ENCODE measurements around the gene LSAMP. TPM values are rescaled to one million over a fixed set of nuclear protein-coding genes. Genes with fewer than 3 reads are reported as not detected.

The LSAMP gene
- total RNA-seq, 6 experiments from 2014 or later: under 0.01 to 0.22 (median 0.12) TPM; not detected in 1

DNA sequence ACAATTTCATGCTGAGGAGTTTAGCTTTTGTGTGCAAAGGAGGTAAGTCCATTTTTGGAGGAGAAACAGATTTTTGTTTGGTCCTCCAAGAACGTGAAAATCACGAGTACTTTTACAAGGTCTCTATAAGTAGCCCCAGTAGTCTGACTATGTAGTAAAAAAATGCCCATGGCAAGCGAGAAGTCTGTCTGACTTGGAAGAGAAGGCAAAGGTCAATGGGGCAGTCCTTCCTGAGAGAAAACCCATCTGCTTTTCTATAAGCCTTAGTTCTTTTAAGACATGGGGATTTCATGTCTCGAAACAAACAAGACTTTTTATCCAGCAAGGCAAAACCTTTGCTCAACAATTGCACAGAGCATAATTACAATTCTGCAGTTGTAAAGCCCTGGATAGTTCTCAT, 638.8 kb downstream of the LSAMP start:
- H3K4me1 ChIP-seq: no peaks in the 10 kb centered on the region
- intact Hi-C loops (cut with DNase I): no loop called here
- DNase-seq (no peak), ATAC-seq (no peak)
- TF ChIP-seq POLR2A (IDR thresholded peaks at IDR 0.05): no peak
- TF ChIP-seq, protein P1, sequence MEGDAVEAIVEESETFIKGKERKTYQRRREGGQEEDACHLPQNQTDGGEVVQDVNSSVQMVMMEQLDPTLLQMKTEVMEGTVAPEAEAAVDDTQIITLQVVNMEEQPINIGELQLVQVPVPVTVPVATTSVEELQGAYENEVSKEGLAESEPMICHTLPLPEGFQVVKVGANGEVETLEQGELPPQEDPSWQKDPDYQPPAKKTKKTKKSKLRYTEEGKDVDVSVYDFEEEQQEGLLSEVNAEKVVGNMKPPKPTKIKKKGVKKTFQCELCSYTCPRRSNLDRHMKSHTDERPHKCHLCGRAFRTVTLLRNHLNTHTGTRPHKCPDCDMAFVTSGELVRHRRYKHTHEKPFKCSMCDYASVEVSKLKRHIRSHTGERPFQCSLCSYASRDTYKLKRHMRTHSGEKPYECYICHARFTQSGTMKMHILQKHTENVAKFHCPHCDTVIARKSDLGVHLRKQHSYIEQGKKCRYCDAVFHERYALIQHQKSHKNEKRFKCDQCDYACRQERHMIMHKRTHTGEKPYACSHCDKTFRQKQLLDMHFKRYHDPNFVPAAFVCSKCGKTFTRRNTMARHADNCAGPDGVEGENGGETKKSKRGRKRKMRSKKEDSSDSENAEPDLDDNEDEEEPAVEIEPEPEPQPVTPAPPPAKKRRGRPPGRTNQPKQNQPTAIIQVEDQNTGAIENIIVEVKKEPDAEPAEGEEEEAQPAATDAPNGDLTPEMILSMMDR (IDR thresholded peaks at IDR 0.05): no peak
- WGBS (ENCODE audit: insufficient coverage, low coverage, low lambda C conversion rate, missing lambda C conversion rate): 39% methylated on average over 4 of the region's 4 CpGs
- H3K36me3 ChIP-seq: no peaks in the 10 kb centered on the region
- no peaks in the 10 kb centered on the region for H3K27me3 ChIP-seq
- no peak overlapping the region for H3K4me3 ChIP-seq
- no peak overlapping the region for H3K27ac ChIP-seq
- H3K9me3 ChIP-seq: no peaks in the 10 kb centered on the region

DNA sequence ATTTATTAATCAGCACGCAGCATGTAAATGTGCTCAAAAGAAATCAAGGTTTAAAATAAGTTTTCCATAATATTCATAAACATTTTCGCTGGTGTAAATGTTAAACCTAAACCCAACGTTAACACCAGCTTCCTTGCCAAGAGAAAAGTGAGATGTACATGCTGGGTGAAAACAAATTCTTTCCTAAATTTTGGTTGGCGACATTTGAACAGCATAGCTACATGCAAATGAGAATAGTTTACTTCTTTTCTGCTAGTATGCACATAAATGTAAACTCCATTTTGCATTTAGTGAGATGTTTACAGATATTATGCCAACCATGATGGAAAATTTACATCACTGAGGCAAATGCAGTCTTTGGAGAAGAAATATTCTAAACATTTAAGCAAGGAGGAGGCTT, 639.8 kb downstream of the LSAMP start:
- TF ChIP-seq, protein P1 (IDR thresholded peaks at IDR 0.05): no peak
- H3K4me1 ChIP-seq: no peaks in the 10 kb centered on the region
- DNase-seq (no peak), ATAC-seq (no peak)
- H3K9me3 ChIP-seq: no peaks in the 10 kb centered on the region
- no peaks in the 10 kb centered on the region for H3K36me3 ChIP-seq
- 68% methylated on average over 4 of the region's 4 CpGs for whole genome bisulfite sequencing (ENCODE audit: insufficient coverage, low coverage, low lambda C conversion rate, missing lambda C conversion rate)
- no peak overlapping the region for H3K27ac ChIP-seq
- H3K27me3 ChIP-seq: no peaks in the 10 kb centered on the region
- intact Hi-C loops (cut with DNase I): no loop called here
- H3K4me3 ChIP-seq: no peak overlapping the region

DNA sequence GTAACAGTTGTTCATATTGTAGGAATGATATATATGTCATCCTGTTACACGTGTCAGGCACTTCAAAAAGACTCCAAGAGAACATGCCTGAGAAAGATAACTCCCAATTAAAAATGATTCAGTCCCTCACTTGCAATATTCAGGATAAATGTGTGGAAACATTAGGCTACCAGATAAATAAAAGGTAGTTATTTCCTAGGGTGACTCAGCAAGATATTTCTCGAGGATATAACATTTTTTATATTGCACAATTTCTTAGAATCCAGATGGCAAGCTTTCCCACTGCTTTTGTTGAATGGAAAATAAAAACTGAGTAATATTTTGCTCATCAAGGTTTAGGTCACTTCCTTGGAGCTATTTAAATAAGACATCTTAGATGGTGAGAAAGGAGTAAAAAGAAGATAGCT, 640.6 kb downstream of the LSAMP start:
- H3K36me3 ChIP-seq: no peaks in the 10 kb centered on the region
- 16% methylated on average over 2 of the region's 2 CpGs for WGBS (ENCODE audit: insufficient coverage, low coverage, low lambda C conversion rate, missing lambda C conversion rate)
- no peaks in the 10 kb centered on the region for H3K9me3 ChIP-seq
- H3K4me1 ChIP-seq: no peaks in the 10 kb centered on the region
- no peak overlapping the region for H3K4me3 ChIP-seq
- no peak for DNase-seq
- TF ChIP-seq, protein P1 (IDR thresholded peaks at IDR 0.05): no peak
- TF ChIP-seq POLR2A (IDR thresholded peaks at IDR 0.05): no peak
- no peak overlapping the region for H3K27ac ChIP-seq
- no peak for ATAC-seq
- no peaks in the 10 kb centered on the region for H3K27me3 ChIP-seq
- intact Hi-C loops (cut with DNase I): no loop called here

- Histone ChIP-seq H3K36me3 (no peaks in the 10 kb centered on the region), H3K4me1 (no peaks in the 10 kb centered on the region), H3K27me3 (no peaks in the 10 kb centered on the region), H3K4me3 (no peak overlapping the region), H3K9me3 (no peaks in the 10 kb centered on the region), H3K27ac (no peak overlapping the region)
- WGBS (ENCODE audit: insufficient coverage, low coverage, low lambda C conversion rate, missing lambda C conversion rate): 50% methylated on average over 2 of the region's 2 CpGs
- intact Hi-C loops (cut with DNase I): no loop called here
- TF ChIP-seq POLR2A (IDR thresholded peaks at IDR 0.05): no peak
- TF ChIP-seq, protein P1 (IDR thresholded peaks at IDR 0.05): no peak
- DNase-seq (no peak), ATAC-seq (no peak)
Measured at GRCh38 chr3:115804200-115804599, 641.1 kb downstream of the LSAMP start.

DNA sequence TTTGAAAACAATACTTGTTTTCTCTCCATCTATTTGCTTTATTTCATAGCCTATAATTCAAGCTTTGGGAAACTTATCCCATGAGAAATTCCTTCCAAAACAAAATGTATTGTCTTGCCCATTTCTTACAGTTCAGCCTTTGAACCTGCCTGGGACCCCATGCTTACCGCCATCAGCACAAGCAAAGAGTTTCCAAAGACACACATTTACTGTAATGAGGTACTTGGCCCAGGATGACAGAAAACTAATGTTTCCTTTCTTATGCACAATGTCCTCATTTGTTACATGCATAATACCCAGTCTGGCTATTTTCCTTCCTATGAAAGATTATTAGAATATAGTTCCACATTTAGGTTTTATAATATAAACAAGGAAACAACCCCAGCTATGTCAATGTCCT, 641.6 kb downstream of the LSAMP start:
- no peak for ATAC-seq
- H3K4me1 ChIP-seq: no peaks in the 10 kb centered on the region
- no peaks in the 10 kb centered on the region for H3K27me3 ChIP-seq
- no peaks in the 10 kb centered on the region for H3K36me3 ChIP-seq
- H3K4me3 ChIP-seq: no peak overlapping the region
- H3K9me3 ChIP-seq: no peaks in the 10 kb centered on the region
- intact Hi-C loops (cut with DNase I): no loop called here
- DNase-seq: no peak
- WGBS (ENCODE audit: insufficient coverage, low coverage, low lambda C conversion rate, missing lambda C conversion rate): 64% methylated on average over 1 of the region's 1 CpG
- TF ChIP-seq, protein P1 (IDR thresholded peaks at IDR 0.05): no peak
- no peak for TF ChIP-seq POLR2A (IDR thresholded peaks at IDR 0.05)
- no peak overlapping the region for H3K27ac ChIP-seq
